PC-9 (cell line): ENCODE data around the gene C2CD2. TPM values are rescaled to one million over a fixed set of nuclear protein-coding genes. Genes with fewer than 3 reads are reported as not detected.

ENCODE experiments used
- BruUV-seq: library from RNA; stranded (reverse); fragments of 400-500 nt; replicated peaks from 2 replicates; lab custom pipeline; 2021; lab: Mats Ljungman, UMichigan
- CTCF ChIA-PET: fragments of 300-600 bp; sonication (Branson Sonifier 250); formaldehyde crosslinking; loops from one replicate; lab custom pipeline; 2022; ENCODE audit warnings: antibody characterized with exemption; lab: Charles Lee
- POLR2A ChIA-PET: fragments of 300-600 bp; sonication (Branson Sonifier 250); formaldehyde crosslinking; loops from one replicate; lab custom pipeline; 2022; ENCODE audit warnings: antibody characterized with exemption; ENCODE audit not compliant: unreplicated experiment; lab: Charles Lee
- DNase-seq, 2 experiments: peaks; one replicate each; pipeline versions ENCODE4 v3.0.0 to v3.0.0-alpha.2; 2015 to 2022; ENCODE audit warnings: mixed read lengths in 1 of 2
- H2AFZ ChIP-seq: fragments of 200-600 bp; sonication (generic); 2 replicates; pipeline ENCODE4 v1.8.1; 2017; ENCODE audit warnings: antibody characterized with exemption
- H3F3A ChIP-seq: fragments of 200-600 bp; sonication (generic); 2 replicates; pipeline ENCODE4 v1.8.1; 2017; ENCODE audit warnings: antibody characterized with exemption, mild to moderate bottlenecking, low read depth; ENCODE audit not compliant: insufficient read depth
- H3K27ac ChIP-seq: fragments of 200-600 bp; sonication (generic); 2 replicates; pipeline ENCODE4 v1.6.1; 2016; ENCODE audit warnings: mixed run types
- H3K27me3 ChIP-seq: fragments of 200-600 bp; sonication (generic); 2 replicates; pipeline ENCODE4 v1.6.1; 2016; ENCODE audit warnings: low read depth, mixed run types; ENCODE audit not compliant: insufficient read depth
- H3K36me3 ChIP-seq: fragments of 200-600 bp; sonication (generic); 2 replicates; pipeline ENCODE4 v1.6.1; 2016; ENCODE audit warnings: low read depth, mixed run types
- H3K4me1 ChIP-seq: fragments of 200-600 bp; sonication (generic); replicated peaks from 2 replicates; pipeline ENCODE4 v1.6.1; 2016; ENCODE audit warnings: mixed run types; ENCODE audit not compliant: insufficient read depth
- H3K4me2 ChIP-seq: fragments of 200-600 bp; sonication (generic); 2 replicates; pipeline ENCODE4 v1.6.1; 2017; ENCODE audit warnings: mixed run types
- H3K4me3 ChIP-seq: fragments of 200-600 bp; sonication (generic); 2 replicates; pipeline ENCODE4 v1.6.1; 2016; ENCODE audit warnings: mixed run types
- H3K79me2 ChIP-seq: fragments of 200-600 bp; sonication (generic); 2 replicates; pipeline ENCODE4 v1.6.1; 2017; ENCODE audit warnings: low read depth, mixed run types
- H3K9me2 ChIP-seq: fragments of 200-600 bp; sonication (generic); 2 replicates; pipeline ENCODE4 v1.8.1; 2017; ENCODE audit warnings: mild to moderate bottlenecking; ENCODE audit not compliant: insufficient read depth
- H3K9me3 ChIP-seq: fragments of 200-600 bp; sonication (generic); 2 replicates; pipeline ENCODE4 v1.8.1; 2016; ENCODE audit warnings: low read depth; ENCODE audit not compliant: insufficient read depth
- H4K20me1 ChIP-seq: fragments of 200-600 bp; sonication (generic); 2 replicates; pipeline ENCODE4 v1.8.1; 2017; ENCODE audit not compliant: insufficient read depth
- CTCF ChIP-seq: fragments of 200-600 bp; sonication (generic); conservative IDR thresholded peaks from 2 replicates; pipeline ENCODE4 v1.6.1; 2017; ENCODE audit warnings: mixed run types, antibody characterized with exemption, mild to moderate bottlenecking, moderate library complexity
- EZH2 ChIP-seq: fragments of 200-600 bp; sonication (generic); IDR thresholded peaks from 2 replicates; pipeline ENCODE4 v1.8.0; 2017; ENCODE audit warnings: antibody characterized with exemption, low read depth
- intact Hi-C: fragments of 100-400 bp; cut with micrococcal nuclease; formaldehyde crosslinking; loops from one replicate; pipeline ENCODE4 v1.10.0; 2022; ENCODE audit not compliant: unreplicated experiment
- total RNA-seq: library from RNA; stranded (reverse); gene quantifications from 2 replicates; pipeline ENCODE4 v1.2.3, GENCODE V29; 2021

Gene C2CD2
- total RNA-seq, 1 experiment from 2014 or later = 26.8 TPM

- no peaks in the 10 kb centered on the region for H3F3A ChIP-seq
- H4K20me1 ChIP-seq = no peaks in the 10 kb centered on the region
- no peak for DNase-seq
- H3K4me3 ChIP-seq = no peak overlapping the region
- H2AFZ ChIP-seq = no peak overlapping the region
- no peaks in the 10 kb centered on the region for H3K9me3 ChIP-seq
- intact Hi-C loops = loop anchor here (2.0 kb wide), 1 partner anchor 43 kb away; no protein-coding TSS in a partner anchor
- no TSS peak for BruUV-seq
- peaks cover 14% of the 10 kb centered on the region; the same call in 1 of the 2 replicates for H3K79me2 ChIP-seq
- ChIA-PET POLR2A (no interaction called here), CTCF (no interaction called here)
- no peak overlapping the region for H3K27ac ChIP-seq
- no peaks in the 10 kb centered on the region for H3K4me1 ChIP-seq
- no peaks in the 10 kb centered on the region for H3K27me3 ChIP-seq
- no peaks in the 10 kb centered on the region for H3K36me3 ChIP-seq
- no peaks in the 10 kb centered on the region for H3K9me2 ChIP-seq
- H3K4me2 ChIP-seq = no peak overlapping the region
- TF ChIP-seq CTCF (no peak), EZH2 (no peak)
Measured at GRCh38 chr21:42001781-42002180, 48.0 kb upstream of the C2CD2 start.

DNA sequence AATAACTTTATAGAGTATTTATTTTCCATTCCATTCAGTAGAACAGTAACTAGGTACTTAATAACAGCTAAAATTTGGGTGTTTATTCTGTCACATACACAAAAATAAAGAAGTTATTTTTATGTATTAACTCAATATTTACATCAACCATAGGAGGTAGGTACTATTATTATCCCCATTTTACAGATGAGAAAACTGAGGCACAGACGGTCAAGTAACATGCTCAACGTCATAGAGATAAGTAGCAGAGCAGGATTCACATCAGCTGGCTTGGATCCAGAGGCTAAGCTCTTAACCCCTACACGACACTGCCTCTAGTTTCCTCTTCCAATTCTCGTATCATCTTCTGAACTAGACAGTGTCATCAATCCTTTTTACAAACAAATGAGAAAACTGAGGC lies 47.1 kb upstream of the C2CD2 start:
- Histone ChIP-seq H3K4me3 (no peak overlapping the region), H3K79me2 (peaks cover 9% of the 10 kb centered on the region; the same call in 1 of the 2 replicates), H3K4me1 (no peaks in the 10 kb centered on the region), H4K20me1 (no peaks in the 10 kb centered on the region), H3F3A (no peaks in the 10 kb centered on the region), H3K27ac (no peak overlapping the region), H3K36me3 (no peaks in the 10 kb centered on the region), H3K4me2 (no peak overlapping the region), H3K9me2 (no peaks in the 10 kb centered on the region), H3K9me3 (no peaks in the 10 kb centered on the region), H2AFZ (no peak overlapping the region), H3K27me3 (no peaks in the 10 kb centered on the region)
- ChIA-PET CTCF (no interaction called here), POLR2A (interaction anchor here (0.6 kb wide), 1 partner anchor 85 kb away, joined by 4 read pairs; no protein-coding TSS in a partner anchor)
- intact Hi-C loops = no loop called here
- no peak for TF ChIP-seq CTCF
- TF ChIP-seq EZH2 = no peak
- no peak for DNase-seq
- no TSS peak for BruUV-seq

DNA sequence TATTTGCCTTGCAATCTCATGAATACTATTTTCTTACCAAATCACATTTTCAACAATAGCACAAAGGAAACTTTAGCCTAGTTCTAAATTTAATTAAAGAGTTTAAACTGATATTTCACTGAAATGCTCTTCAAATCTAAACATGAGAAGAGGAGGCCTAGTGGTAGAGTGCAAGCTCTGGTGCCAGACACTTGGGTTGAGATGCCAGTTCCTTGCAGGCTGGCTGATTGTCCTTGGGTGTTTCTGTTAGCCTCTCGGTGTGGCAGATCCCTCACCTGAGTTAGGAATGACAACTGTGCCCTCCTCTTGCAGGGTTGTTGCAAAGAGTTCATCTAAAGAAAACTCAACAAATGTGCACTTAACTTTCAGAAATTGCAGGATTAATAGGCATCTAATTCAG lies 43.8 kb upstream of the C2CD2 start:
- Histone ChIP-seq H2AFZ (no peak overlapping the region), H3K27ac (no peak overlapping the region), H3K79me2 (no peaks in the 10 kb centered on the region), H3K4me1 (no peaks in the 10 kb centered on the region), H3K27me3 (no peaks in the 10 kb centered on the region), H3K36me3 (peaks cover 9% of the 10 kb centered on the region; the same call in 1 of the 2 replicates), H3K4me2 (no peak overlapping the region), H3K4me3 (no peak overlapping the region), H3K9me2 (no peaks in the 10 kb centered on the region), H4K20me1 (no peaks in the 10 kb centered on the region), H3F3A (no peaks in the 10 kb centered on the region), H3K9me3 (no peaks in the 10 kb centered on the region)
- ChIA-PET POLR2A (no interaction called here), CTCF (no interaction called here)
- TF ChIP-seq CTCF (no peak), EZH2 (no peak)
- BruUV-seq = no TSS peak
- no peak for DNase-seq
- intact Hi-C loops = no loop called here
